HFF-Myc (cell line): ENCODE results near the gene IRF8.

ENCODE experiments used
- DNase-seq: peaks from one replicate; pipeline ENCODE4 v3.0.0-alpha.2; 2011; ENCODE audit warnings: low read depth; ENCODE audit errors: extremely low read depth
- H3K4me3 ChIP-seq: replicated peaks from 2 replicates; pipeline ENCODE4 v1.5.1; 2011; ENCODE audit warnings: low read depth, mild to moderate bottlenecking, control low read depth, low read length
- CTCF ChIP-seq: IDR thresholded peaks from 2 replicates; pipeline ENCODE4 v1.5.1; 2012; ENCODE audit warnings: mild to moderate bottlenecking, low read depth, low read length, control low read depth; ENCODE audit errors: missing control alignments

The IRF8 gene

GRCh38 chr16:85927371-85927770 is 28.4 kb downstream of the IRF8 start:
- TF ChIP-seq CTCF: no peak
- DNase-seq: no peak
- no peak overlapping the region for H3K4me3 ChIP-seq

DNA sequence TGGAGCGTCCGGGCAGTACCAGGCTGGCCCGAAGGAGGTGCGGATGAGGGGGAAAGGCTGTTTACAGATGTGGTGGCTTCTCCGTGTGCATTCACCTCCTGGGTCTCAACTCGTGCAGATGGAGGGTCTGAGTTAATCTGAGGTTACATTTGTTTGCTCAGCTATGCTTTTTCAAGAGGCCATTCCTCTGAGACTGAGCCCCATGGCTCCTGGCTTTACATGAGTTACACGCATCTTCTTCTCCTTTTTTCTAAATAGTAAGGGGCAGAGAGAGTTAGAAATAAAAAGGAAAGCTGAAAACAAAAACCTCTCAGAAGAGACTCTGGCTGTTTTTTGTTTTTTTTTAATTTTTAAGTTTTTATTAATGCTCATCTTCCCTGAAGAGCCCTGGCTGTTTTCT is 29.0 kb downstream of the IRF8 start:
- no peak overlapping the region for H3K4me3 ChIP-seq
- no peak for DNase-seq
- TF ChIP-seq CTCF: no peak

GRCh38 chr16:85928401-85928820 is 29.4 kb downstream of the IRF8 start:
- no peak overlapping the region for H3K4me3 ChIP-seq
- peak; percentile 9 for DNase-seq
- TF ChIP-seq CTCF: no peak

- no peak for DNase-seq
- TF ChIP-seq CTCF: no peak
- no peak overlapping the region for H3K4me3 ChIP-seq
Measured at GRCh38 chr16:85929259-85929721, 30.3 kb downstream of the IRF8 start.

- DNase-seq: no peak
Measured at GRCh38 chr16:85930301-85930700, 31.3 kb downstream of the IRF8 start.

GRCh38 chr16:85931596-85932402 is 32.8 kb downstream of the IRF8 start:
- no peak for DNase-seq
- no peak for TF ChIP-seq CTCF
- no peak overlapping the region for H3K4me3 ChIP-seq

More at GRCh38 chr16:85930301-85930700, 31.3 kb downstream of the IRF8 start:
- no peak for TF ChIP-seq CTCF
- H3K4me3 ChIP-seq: no peak overlapping the region
